Gastroesophageal sphincter (tissue), 4 donors: ENCODE results near the gene PCSK5. TPM values are rescaled to one million over a fixed set of nuclear protein-coding genes. Genes with fewer than 3 reads are reported as not detected.

Experiments
- ATAC-seq: fragments of 150-250 bp; one replicate; pipeline ENCODE4 v1.9.1; 2016; ENCODE audit warnings: mild to moderate bottlenecking, moderate library complexity
- H3K27ac ChIP-seq, 4 donors: fragments of 200-600 bp; sonication (generic) in 3 of 4; 1 replicate in 3 of 4; 2 replicates in 1 of 4; pipeline ENCODE4 v1.5.1; 2016 to 2019
- H3K27me3 ChIP-seq: fragments of 200-600 bp; sonication (generic); one replicate; pipeline ENCODE4 v1.5.1; 2019
- H3K36me3 ChIP-seq, 2 donors: fragments of 200-600 bp; sonication (generic); one replicate each; pipeline ENCODE4 v1.5.1; 2019; ENCODE audit warnings: control low read depth in 1 of 2
- H3K4me1 ChIP-seq, 3 donors: fragments of 200-600 bp; sonication (generic); 1 replicate in 2 of 3; 2 replicates in 1 of 3; pipeline ENCODE4 v1.5.1; 2016 to 2019; ENCODE audit warnings: control low read depth in 2 of 3
- H3K4me3 ChIP-seq, 2 donors: fragments of 200-600 bp; sonication (generic); one replicate each; pipeline ENCODE4 v1.5.1; 2019; ENCODE audit warnings: mild to moderate bottlenecking in 1 of 2, moderate library complexity in 1 of 2
- H3K9me3 ChIP-seq, 3 donors: fragments of 200-600 bp; sonication (generic); one replicate each; pipeline ENCODE4 v1.5.1; 2017 to 2019; ENCODE audit warnings: control low read depth in 2 of 3
- CTCF ChIP-seq, 4 experiments: fragments of 200-600 bp in 2 of 4; fragments of 450-650 bp in 2 of 4; sonication (generic) in 1 of 4; IDR thresholded peaks; one replicate each; pipeline ENCODE4 v1.5.1; 2017 to 2019; ENCODE audit warnings: antibody characterized with exemption in 4 of 4, mild to moderate bottlenecking in 2 of 4, moderate library complexity in 2 of 4
- EP300 ChIP-seq: sonication (generic); formaldehyde crosslinking; IDR thresholded peaks from one replicate; pipeline ENCODE4 v1.6.1; 2017; ENCODE audit warnings: antibody characterized with exemption, mild to moderate bottlenecking
- POLR2A ChIP-seq, 2 donors: fragments of 450-650 bp; IDR thresholded peaks; one replicate each; pipeline ENCODE4 v1.6.1; 2017; ENCODE audit warnings: antibody characterized with exemption in 2 of 2, mild to moderate bottlenecking in 2 of 2, moderate library complexity in 1 of 2
- POLR2AphosphoS5 ChIP-seq: sonication (generic); formaldehyde crosslinking; IDR thresholded peaks from one replicate; pipeline ENCODE4 v1.6.1; 2017; ENCODE audit warnings: antibody characterized with exemption
- WGBS, 2 donors: methylation state at CpG; one replicate each; pipeline ENCODE4 v1.1.5; 2018; ENCODE audit warnings: low coverage in 1 of 2; 5-methylcytosine and 5-hydroxymethylcytosine counted together
- total RNA-seq, 4 donors: library from RNA; depleted of rRNA; stranded (reverse); fragments of >200 nt; gene quantifications; one replicate each; pipeline ENCODE4 v1.1.0, GENCODE V29; 2016

The PCSK5 gene
- total RNA-seq, 4 donors from 2014 or later, result 20.1 to 37.3 (median 28.1) TPM

GRCh38 chr9:75927356-75927755 lies 36.9 kb downstream of the PCSK5 start:
- Histone ChIP-seq H3K36me3 (no peaks in the 10 kb centered on the region), H3K27me3 (no peaks in the 10 kb centered on the region), H3K4me1 (peaks cover 0 to 20% (median 6%) of the 10 kb centered on the region in 3 donors), H3K4me3 (no peak overlapping the region), H3K9me3 (no peaks in the 10 kb centered on the region), H3K27ac (no peak overlapping the region)
- WGBS, 2 donors, result 60 to 67% methylated on average over 1 to 2 of the region's 2 CpGs
- no peak for TF ChIP-seq POLR2A (IDR thresholded peaks at IDR 0.05)
- no peak for TF ChIP-seq EP300
- TF ChIP-seq POLR2AphosphoS5, result no peak
- TF ChIP-seq CTCF (IDR thresholded peaks at IDR 0.05), result no peak
- ATAC-seq, result no peak

DNA sequence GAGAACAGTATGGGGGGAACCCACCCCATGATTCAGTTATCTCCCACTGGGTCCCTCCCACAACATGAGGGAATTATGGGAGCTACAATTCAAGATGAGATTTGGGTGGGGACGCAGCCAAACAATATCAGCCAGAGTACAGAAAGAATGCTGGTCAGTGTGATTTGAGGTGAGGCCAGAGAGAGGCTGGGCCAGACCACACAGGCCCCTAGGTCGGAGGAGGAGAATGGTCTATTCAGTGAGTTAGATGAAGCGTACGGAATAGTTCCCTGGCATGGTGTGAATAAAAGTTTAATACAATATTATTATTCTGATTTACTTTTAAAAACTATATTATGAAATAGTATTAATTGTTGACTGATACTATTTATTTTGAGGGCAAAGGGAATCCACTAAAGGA lies 39.7 kb downstream of the PCSK5 start:
- no peaks in the 10 kb centered on the region for H3K27me3 ChIP-seq
- H3K27ac ChIP-seq, result peak overlapping the region in 3 of 4 donors; percentile 50 to 64 (median 59)
- TF ChIP-seq EP300 (no peak), CTCF (IDR thresholded peaks at IDR 0.05) (no peak), POLR2AphosphoS5 (no peak), POLR2A (IDR thresholded peaks at IDR 0.05) (no peak)
- H3K36me3 ChIP-seq, result peaks cover 0 to 21% of the 10 kb centered on the region in 2 donors
- ATAC-seq, result no peak
- 90 to 96% methylated on average over 3 to 4 of the region's 4 CpGs for WGBS, 2 donors
- H3K9me3 ChIP-seq, result no peaks in the 10 kb centered on the region
- H3K4me1 ChIP-seq, result peaks cover 0 to 20% (median 6%) of the 10 kb centered on the region in 3 donors
- no peak overlapping the region for H3K4me3 ChIP-seq

GRCh38 chr9:75930730-75931321 lies 40.4 kb downstream of the PCSK5 start:
- peak; percentile 54 for ATAC-seq
- no peaks in the 10 kb centered on the region for H3K9me3 ChIP-seq
- no peak overlapping the region for H3K4me3 ChIP-seq
- no peak for TF ChIP-seq CTCF (IDR thresholded peaks at IDR 0.05)
- TF ChIP-seq POLR2AphosphoS5, result no peak
- no peak for TF ChIP-seq EP300
- 33 to 36% methylated on average over 3 of the region's 3 CpGs for WGBS, 2 donors
- H3K27ac ChIP-seq, result peak overlapping the region in 3 of 4 donors; percentile 50 to 64 (median 59)
- H3K36me3 ChIP-seq, result peaks cover 0 to 22% of the 10 kb centered on the region in 2 donors
- H3K4me1 ChIP-seq, result peaks cover 0 to 20% (median 6%) of the 10 kb centered on the region in 3 donors
- H3K27me3 ChIP-seq, result no peaks in the 10 kb centered on the region

- TF ChIP-seq EP300 (no peak), POLR2A (IDR thresholded peaks at IDR 0.05) (no peak), CTCF (IDR thresholded peaks at IDR 0.05) (no peak), POLR2AphosphoS5 (no peak)
- WGBS, 2 donors, result 95 to 100% methylated on average over 5 to 7 of the region's 7 CpGs
- no peaks in the 10 kb centered on the region for H3K27me3 ChIP-seq
- peaks cover 0 to 22% of the 10 kb centered on the region in 2 donors for H3K36me3 ChIP-seq
- ATAC-seq, result no peak
- H3K9me3 ChIP-seq, result no peaks in the 10 kb centered on the region
- H3K4me1 ChIP-seq, result peaks cover 0 to 20% (median 6%) of the 10 kb centered on the region in 3 donors
- no peak overlapping the region for H3K27ac ChIP-seq
- H3K4me3 ChIP-seq, result no peak overlapping the region
Measured at GRCh38 chr9:75933982-75934381, 43.5 kb downstream of the PCSK5 start.

DNA sequence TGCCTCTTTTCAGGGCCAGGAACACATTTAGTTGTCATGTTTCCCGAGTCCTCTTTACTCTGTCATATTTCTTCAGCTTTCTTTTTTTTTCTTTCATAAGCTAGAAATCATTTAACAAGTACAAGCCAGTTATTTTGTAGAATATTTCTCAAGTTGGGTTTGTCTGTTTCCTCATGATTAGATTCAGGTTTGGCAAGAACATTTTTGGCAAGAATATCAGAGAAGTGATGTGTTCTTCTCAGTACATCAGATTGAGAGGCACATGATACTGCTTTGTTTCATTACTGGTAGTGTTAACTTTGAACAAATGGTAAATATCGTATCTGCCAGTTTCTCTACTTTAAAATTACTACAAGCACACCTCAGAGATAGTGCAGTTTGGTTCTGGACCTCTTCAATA lies 45.1 kb downstream of the PCSK5 start:
- Histone ChIP-seq H3K9me3 (no peaks in the 10 kb centered on the region), H3K27ac (no peak overlapping the region), H3K36me3 (peaks cover 0 to 22% of the 10 kb centered on the region in 2 donors), H3K4me3 (no peak overlapping the region), H3K4me1 (peaks cover 0 to 12% (median 4%) of the 10 kb centered on the region in 3 donors), H3K27me3 (no peaks in the 10 kb centered on the region)
- peak; percentile 41 for ATAC-seq
- WGBS, 2 donors, result 54 to 89% methylated on average over 2 of the region's 2 CpGs
- TF ChIP-seq CTCF (IDR thresholded peaks at IDR 0.05) (no peak), EP300 (no peak)
